ENCODE data around the gene TRMT11. TPM values are rescaled to one million over a fixed set of nuclear protein-coding genes. Genes with fewer than 3 reads are reported as not detected.
"Not testable (repeated sequence)": the region's sequence is repeated elsewhere in the genome, so short reads cannot be mapped to it uniquely, and the experiment has no call there.

Gene TRMT11
- total RNA-seq, 1 donor from 2014 or later = 21.4 TPM

DNA sequence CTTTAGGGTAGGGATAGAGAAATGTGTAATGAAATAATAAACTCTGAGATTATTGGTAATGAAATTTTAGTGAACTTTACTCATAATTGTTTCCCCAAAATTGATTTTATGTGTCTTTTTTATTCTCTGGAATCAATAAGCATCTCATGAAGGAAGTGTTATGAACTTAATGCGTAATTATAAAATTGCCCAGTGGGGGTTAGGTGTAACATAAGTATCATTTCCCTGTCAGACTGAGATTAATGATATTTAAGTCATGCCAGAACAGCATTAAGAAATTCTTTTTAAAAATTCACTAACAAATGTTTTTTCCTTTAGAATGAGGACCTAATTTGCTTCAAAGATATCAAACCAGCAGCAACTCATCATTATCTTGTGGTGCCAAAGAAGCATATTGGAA lies 19.8 kb upstream of the TRMT11 start:
- Histone ChIP-seq H3K4me1 (ENCODE audit: control insufficient read depth in 3 of 3, insufficient read depth in 3 of 3, low read length in 3 of 3) (no peaks in the 10 kb centered on the region), H3K27ac (ENCODE audit: low read depth, low read length) (no peak overlapping the region), H3K9me3 (ENCODE audit: control insufficient read depth in 3 of 3, low read length in 3 of 3) (no peaks in the 10 kb centered on the region), H3K27me3 (ENCODE audit: control insufficient read depth in 3 of 3, insufficient read depth in 3 of 3, low read length in 3 of 3) (no peaks in the 10 kb centered on the region), H3K36me3 (ENCODE audit: control insufficient read depth in 3 of 3, insufficient read depth in 3 of 3, low read length in 3 of 3) (peaks cover 0 to 10% (median 2%) of the 10 kb centered on the region in 3 donors), H3K4me3 (ENCODE audit: low read length in 3 of 3) (no peak overlapping the region), H3K9ac (ENCODE audit: low read depth in 1 of 3, low read length in 3 of 3) (no peak overlapping the region)

DNA sequence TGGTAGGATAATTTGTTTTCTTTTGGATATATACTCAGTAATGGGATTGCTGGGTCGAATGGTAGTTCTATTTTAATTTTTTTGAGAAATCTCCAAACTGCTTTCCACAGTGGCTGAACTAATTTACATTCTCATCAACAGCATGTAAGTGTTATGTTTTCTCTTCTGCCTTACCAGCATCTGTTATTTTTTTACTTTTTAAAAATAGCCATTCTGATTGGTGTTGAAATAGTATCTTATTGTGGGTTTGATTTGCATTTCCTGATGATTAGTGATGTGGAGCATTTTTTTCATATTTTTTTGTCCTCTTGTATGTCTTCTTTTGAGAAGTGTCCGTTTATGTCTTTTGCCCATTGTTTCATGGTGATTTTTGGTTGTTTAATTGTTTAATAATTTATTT lies 17.8 kb upstream of the TRMT11 start:
- Histone ChIP-seq H3K27me3 (ENCODE audit: control insufficient read depth in 3 of 3, insufficient read depth in 3 of 3, low read length in 3 of 3) (no peaks in the 10 kb centered on the region), H3K4me3 (ENCODE audit: low read length in 3 of 3) (no peak overlapping the region), H3K4me1 (ENCODE audit: control insufficient read depth in 3 of 3, insufficient read depth in 3 of 3, low read length in 3 of 3) (no peaks in the 10 kb centered on the region), H3K9me3 (ENCODE audit: control insufficient read depth in 3 of 3, low read length in 3 of 3) (no peaks in the 10 kb centered on the region), H3K9ac (ENCODE audit: low read depth in 1 of 3, low read length in 3 of 3) (no peak overlapping the region), H3K36me3 (ENCODE audit: control insufficient read depth in 3 of 3, insufficient read depth in 3 of 3, low read length in 3 of 3) (peaks cover 0 to 10% (median 2%) of the 10 kb centered on the region in 3 donors), H3K27ac (ENCODE audit: low read depth, low read length) (no peak overlapping the region)

GRCh38 chr6:125970760-125971159 lies 15.6 kb upstream of the TRMT11 start:
- Histone ChIP-seq H3K4me1 (ENCODE audit: control insufficient read depth in 3 of 3, insufficient read depth in 3 of 3, low read length in 3 of 3) (no peaks in the 10 kb centered on the region), H3K36me3 (ENCODE audit: control insufficient read depth in 3 of 3, insufficient read depth in 3 of 3, low read length in 3 of 3) (peaks cover 0 to 18% (median 10%) of the 10 kb centered on the region in 3 donors)

DNA sequence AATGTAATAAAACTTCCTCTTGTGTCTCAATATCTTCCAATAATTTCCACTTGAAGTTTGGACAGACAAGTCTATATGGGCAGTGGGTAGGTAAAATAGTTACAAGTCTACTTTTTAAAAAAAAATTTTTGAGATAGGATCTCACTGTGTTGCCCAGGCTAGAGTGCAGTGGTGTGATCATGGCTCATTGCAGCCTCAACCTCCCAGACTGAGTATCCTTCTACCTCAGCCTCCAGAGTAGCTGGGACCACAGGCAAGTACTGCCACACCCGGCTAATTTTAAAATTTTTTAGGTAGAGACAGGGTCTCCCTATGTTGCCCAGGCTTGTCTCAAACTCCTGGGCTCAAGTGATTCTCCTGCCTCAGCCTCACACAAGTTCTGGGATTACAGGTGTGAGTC lies 13.9 kb upstream of the TRMT11 start:
- peaks cover 0 to 22% (median 10%) of the 10 kb centered on the region in 3 donors for H3K36me3 ChIP-seq (ENCODE audit: control insufficient read depth in 3 of 3, insufficient read depth in 3 of 3, low read length in 3 of 3)
- not testable (repeated sequence) for H3K9ac ChIP-seq (ENCODE audit: low read depth in 1 of 3, low read length in 3 of 3); H3K27me3 ChIP-seq (ENCODE audit: control insufficient read depth in 3 of 3, insufficient read depth in 3 of 3, low read length in 3 of 3); H3K4me3 ChIP-seq (ENCODE audit: low read length in 3 of 3); H3K27ac ChIP-seq (ENCODE audit: low read depth, low read length); H3K9me3 ChIP-seq (ENCODE audit: control insufficient read depth in 3 of 3, low read length in 3 of 3); H3K4me1 ChIP-seq (ENCODE audit: control insufficient read depth in 3 of 3, insufficient read depth in 3 of 3, low read length in 3 of 3)

More at GRCh38 chr6:125970760-125971159, 15.6 kb upstream of the TRMT11 start:
- H3K4me3 ChIP-seq (ENCODE audit: low read length in 3 of 3) = no peak overlapping the region
- no peak overlapping the region for H3K27ac ChIP-seq (ENCODE audit: low read depth, low read length)
- H3K27me3 ChIP-seq (ENCODE audit: control insufficient read depth in 3 of 3, insufficient read depth in 3 of 3, low read length in 3 of 3) = no peaks in the 10 kb centered on the region
- no peaks in the 10 kb centered on the region for H3K9me3 ChIP-seq (ENCODE audit: control insufficient read depth in 3 of 3, low read length in 3 of 3)
- H3K9ac ChIP-seq (ENCODE audit: low read depth in 1 of 3, low read length in 3 of 3) = no peak overlapping the region

DNA sequence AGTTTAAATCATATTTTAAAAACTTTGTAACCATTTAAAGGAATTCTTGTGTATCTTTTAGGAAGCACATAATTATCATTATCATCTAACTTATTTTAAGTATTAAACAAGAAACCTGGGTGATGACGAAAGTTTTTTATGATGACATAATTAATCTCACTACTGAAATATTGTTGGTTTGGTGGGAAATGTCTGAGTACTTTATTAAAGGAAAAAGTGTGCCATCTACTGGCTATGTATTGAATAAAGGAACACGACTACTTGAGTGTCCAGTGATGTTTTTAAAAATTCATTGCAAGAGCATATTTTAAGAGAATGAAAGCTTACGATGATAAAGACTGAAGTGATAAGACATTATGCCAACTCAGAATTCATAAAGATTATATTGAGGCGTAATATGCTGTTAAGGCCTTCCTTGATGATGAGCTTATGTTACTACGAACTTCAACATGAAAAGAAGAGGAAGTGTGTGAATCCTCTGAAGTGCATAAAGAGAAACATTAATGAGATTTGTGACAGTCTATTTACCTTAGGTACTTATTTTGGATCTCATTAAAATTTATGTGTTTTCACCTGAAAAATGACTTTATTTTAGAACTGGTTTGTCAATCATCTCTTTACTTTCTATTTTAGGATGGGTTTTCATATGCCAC lies 12.0 kb upstream of the TRMT11 start:
- Histone ChIP-seq H3K9me3 (ENCODE audit: control insufficient read depth in 3 of 3, low read length in 3 of 3) (no peaks in the 10 kb centered on the region), H3K9ac (ENCODE audit: low read depth in 1 of 3, low read length in 3 of 3) (no peak overlapping the region), H3K27me3 (ENCODE audit: control insufficient read depth in 3 of 3, insufficient read depth in 3 of 3, low read length in 3 of 3) (no peaks in the 10 kb centered on the region), H3K36me3 (ENCODE audit: control insufficient read depth in 3 of 3, insufficient read depth in 3 of 3, low read length in 3 of 3) (peaks cover 0 to 14% (median 7%) of the 10 kb centered on the region in 3 donors), H3K27ac (ENCODE audit: low read depth, low read length) (no peak overlapping the region), H3K4me3 (ENCODE audit: low read length in 3 of 3) (no peak overlapping the region), H3K4me1 (ENCODE audit: control insufficient read depth in 3 of 3, insufficient read depth in 3 of 3, low read length in 3 of 3) (no peaks in the 10 kb centered on the region)

DNA sequence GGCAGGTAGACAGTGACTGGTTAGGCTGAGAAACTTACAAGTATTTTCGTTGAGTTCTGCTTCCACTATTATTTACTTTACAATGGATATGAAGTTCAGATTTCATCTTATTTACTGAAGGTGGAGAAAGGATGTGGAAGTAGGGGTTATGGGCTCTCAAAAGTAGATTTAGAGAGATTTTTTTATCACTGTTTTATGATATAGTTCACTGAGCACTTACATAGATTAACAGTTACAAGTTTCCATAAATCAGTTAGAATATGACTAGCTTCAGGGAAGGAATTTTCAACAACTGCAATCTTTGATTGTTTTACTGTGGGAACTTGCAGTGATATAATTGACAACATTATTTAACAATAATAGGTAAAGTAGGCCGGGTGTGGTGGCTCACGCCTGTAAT lies 7.2 kb upstream of the TRMT11 start:
- H3K36me3 ChIP-seq (ENCODE audit: control insufficient read depth in 3 of 3, insufficient read depth in 3 of 3, low read length in 3 of 3) = peaks cover 0 to 15% (median 14%) of the 10 kb centered on the region in 3 donors
- no peaks in the 10 kb centered on the region for H3K27me3 ChIP-seq (ENCODE audit: control insufficient read depth in 3 of 3, insufficient read depth in 3 of 3, low read length in 3 of 3)
- H3K4me3 ChIP-seq (ENCODE audit: low read length in 3 of 3) = no peak overlapping the region
- no peaks in the 10 kb centered on the region for H3K9me3 ChIP-seq (ENCODE audit: control insufficient read depth in 3 of 3, low read length in 3 of 3)
- H3K27ac ChIP-seq (ENCODE audit: low read depth, low read length) = no peak overlapping the region
- no peaks in the 10 kb centered on the region for H3K4me1 ChIP-seq (ENCODE audit: control insufficient read depth in 3 of 3, insufficient read depth in 3 of 3, low read length in 3 of 3)
- H3K9ac ChIP-seq (ENCODE audit: low read depth in 1 of 3, low read length in 3 of 3) = no peak overlapping the region

GRCh38 chr6:125981571-125982185 lies 4.7 kb upstream of the TRMT11 start:
- Histone ChIP-seq H3K4me3 (ENCODE audit: low read length in 3 of 3) (no peak overlapping the region), H3K4me1 (ENCODE audit: control insufficient read depth in 3 of 3, insufficient read depth in 3 of 3, low read length in 3 of 3) (peaks cover 3 to 15% (median 10%) of the 10 kb centered on the region in 3 donors), H3K9ac (ENCODE audit: low read depth in 1 of 3, low read length in 3 of 3) (no peak overlapping the region), H3K27ac (ENCODE audit: low read depth, low read length) (no peak overlapping the region), H3K9me3 (ENCODE audit: control insufficient read depth in 3 of 3, low read length in 3 of 3) (no peaks in the 10 kb centered on the region), H3K27me3 (ENCODE audit: control insufficient read depth in 3 of 3, insufficient read depth in 3 of 3, low read length in 3 of 3) (no peaks in the 10 kb centered on the region), H3K36me3 (ENCODE audit: control insufficient read depth in 3 of 3, insufficient read depth in 3 of 3, low read length in 3 of 3) (peaks cover 0 to 8% (median 5%) of the 10 kb centered on the region in 3 donors)

- H3K9me3 ChIP-seq (ENCODE audit: control insufficient read depth in 3 of 3, low read length in 3 of 3) = no peaks in the 10 kb centered on the region
- H3K4me3 ChIP-seq (ENCODE audit: low read length in 3 of 3) = no peak overlapping the region
- no peaks in the 10 kb centered on the region for H3K27me3 ChIP-seq (ENCODE audit: control insufficient read depth in 3 of 3, insufficient read depth in 3 of 3, low read length in 3 of 3)
- H3K4me1 ChIP-seq (ENCODE audit: control insufficient read depth in 3 of 3, insufficient read depth in 3 of 3, low read length in 3 of 3) = peaks cover 7 to 22% (median 10%) of the 10 kb centered on the region in 3 donors
- H3K27ac ChIP-seq (ENCODE audit: low read depth, low read length) = no peak overlapping the region
- no peak overlapping the region for H3K9ac ChIP-seq (ENCODE audit: low read depth in 1 of 3, low read length in 3 of 3)
- H3K36me3 ChIP-seq (ENCODE audit: control insufficient read depth in 3 of 3, insufficient read depth in 3 of 3, low read length in 3 of 3) = peaks cover 0 to 8% (median 0%) of the 10 kb centered on the region in 3 donors
Observed at GRCh38 chr6:125983246-125983945, 2.9 kb upstream of the TRMT11 start.

GRCh38 chr6:125984311-125984710 lies 2.0 kb upstream of the TRMT11 start:
- H3K9me3 ChIP-seq (ENCODE audit: control insufficient read depth in 3 of 3, low read length in 3 of 3) = no peaks in the 10 kb centered on the region
- peaks cover 0 to 8% (median 0%) of the 10 kb centered on the region in 3 donors for H3K36me3 ChIP-seq (ENCODE audit: control insufficient read depth in 3 of 3, insufficient read depth in 3 of 3, low read length in 3 of 3)
- no peaks in the 10 kb centered on the region for H3K27me3 ChIP-seq (ENCODE audit: control insufficient read depth in 3 of 3, insufficient read depth in 3 of 3, low read length in 3 of 3)

GRCh38 chr6:125985522-125985921 lies 818 bp upstream of the TRMT11 start:
- peaks cover 7 to 22% (median 10%) of the 10 kb centered on the region in 3 donors for H3K4me1 ChIP-seq (ENCODE audit: control insufficient read depth in 3 of 3, insufficient read depth in 3 of 3, low read length in 3 of 3)
- H3K36me3 ChIP-seq (ENCODE audit: control insufficient read depth in 3 of 3, insufficient read depth in 3 of 3, low read length in 3 of 3) = peaks cover 0 to 8% (median 0%) of the 10 kb centered on the region in 3 donors
- no peaks in the 10 kb centered on the region for H3K9me3 ChIP-seq (ENCODE audit: control insufficient read depth in 3 of 3, low read length in 3 of 3)
- H3K4me3 ChIP-seq (ENCODE audit: low read length in 3 of 3) = peak overlapping the region; percentile 87 to 94 (median 90)
- H3K27me3 ChIP-seq (ENCODE audit: control insufficient read depth in 3 of 3, insufficient read depth in 3 of 3, low read length in 3 of 3) = no peaks in the 10 kb centered on the region
- peak overlapping the region in 1 of 3 donors; percentile 97 for H3K9ac ChIP-seq (ENCODE audit: low read depth in 1 of 3, low read length in 3 of 3)
- peak overlapping the region; percentile 76 for H3K27ac ChIP-seq (ENCODE audit: low read depth, low read length)

More at GRCh38 chr6:125984311-125984710, 2.0 kb upstream of the TRMT11 start:
- no peak overlapping the region for H3K9ac ChIP-seq (ENCODE audit: low read depth in 1 of 3, low read length in 3 of 3)
- H3K4me1 ChIP-seq (ENCODE audit: control insufficient read depth in 3 of 3, insufficient read depth in 3 of 3, low read length in 3 of 3) = peaks cover 7 to 22% (median 10%) of the 10 kb centered on the region in 3 donors
- H3K4me3 ChIP-seq (ENCODE audit: low read length in 3 of 3) = no peak overlapping the region
- H3K27ac ChIP-seq (ENCODE audit: low read depth, low read length) = no peak overlapping the region

Measured in skeletal muscle tissue (tissue), 4 donors.